ENCODE results near the gene GFRA4.
"Not testable (repeated sequence)": the region's sequence is repeated elsewhere in the genome, so short reads cannot be mapped to it uniquely, and the experiment has no call there.

GFRA4 gene

GRCh38 chr20:3652676-3653596 is 10.3 kb downstream of the GFRA4 start:
- FAIRE-seq: no peak

DNA sequence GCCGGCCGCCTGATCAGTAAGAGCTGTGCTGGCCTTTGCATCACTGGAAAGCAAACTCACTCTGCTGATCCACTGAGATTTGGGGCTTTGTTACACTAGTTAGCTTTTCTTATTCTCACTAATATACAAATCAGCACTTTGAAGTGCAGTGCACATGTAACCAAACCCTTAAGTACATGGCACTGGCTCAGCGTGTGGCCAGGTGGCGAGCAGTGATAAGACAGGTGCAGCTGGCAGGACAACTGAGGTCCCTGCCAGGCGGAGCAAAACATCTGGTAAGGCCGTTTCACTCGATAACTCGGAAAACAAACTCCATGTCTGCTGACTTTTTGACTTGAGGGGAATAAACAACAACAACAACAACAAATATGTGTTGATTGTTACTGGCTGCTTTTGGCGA is 11.0 kb downstream of the GFRA4 start:
- FAIRE-seq: no peak

GRCh38 chr20:3651204-3651962 is 11.8 kb downstream of the GFRA4 start:
- FAIRE-seq: no peak

- FAIRE-seq: no peak
Measured at GRCh38 chr20:3648951-3649350, 14.2 kb downstream of the GFRA4 start.

- no peak for FAIRE-seq
Measured at GRCh38 chr20:3647473-3647872, 15.7 kb downstream of the GFRA4 start.

DNA sequence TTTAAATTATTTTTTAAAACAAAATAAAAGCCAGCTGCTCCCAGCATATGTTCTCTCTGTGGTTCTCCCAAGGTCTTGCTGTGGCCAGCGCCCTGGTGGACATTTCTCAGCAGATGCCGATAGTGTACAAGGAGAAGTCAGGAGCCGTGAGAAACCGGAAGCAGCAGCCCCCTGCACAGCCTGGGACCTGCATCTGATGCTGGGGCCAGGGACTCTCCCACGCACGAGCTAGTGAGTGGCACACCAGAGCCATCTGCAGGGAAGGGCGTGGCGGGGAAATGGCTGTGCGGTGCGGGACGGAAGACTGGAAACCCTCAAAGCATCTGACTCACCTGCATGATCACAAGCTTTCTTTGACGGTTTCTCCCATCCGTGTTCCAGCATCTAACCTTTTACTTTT is 16.5 kb downstream of the GFRA4 start:
- FAIRE-seq: no peak

DNA sequence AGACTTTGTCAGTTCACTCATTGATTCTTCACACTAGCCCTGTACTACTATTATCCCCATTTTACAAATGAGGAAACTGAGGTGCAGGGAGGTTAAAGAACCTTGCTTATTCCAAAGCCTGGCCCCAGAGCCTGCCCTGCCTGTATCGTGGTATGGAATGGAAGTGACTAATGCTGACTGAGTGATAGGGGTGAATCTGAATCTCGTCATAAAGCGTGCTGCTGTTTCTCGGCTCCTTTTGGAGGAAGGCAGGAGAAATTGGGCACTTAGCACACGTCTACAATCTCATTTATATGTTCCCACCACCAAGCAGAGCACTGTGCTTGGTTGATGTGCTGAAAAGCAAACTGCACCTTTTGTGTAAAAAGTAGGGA is 17.1 kb downstream of the GFRA4 start:
- no peak for FAIRE-seq

- no peak for FAIRE-seq
Measured at GRCh38 chr20:3645309-3646066, 17.7 kb downstream of the GFRA4 start.

- no peak for FAIRE-seq
Measured at GRCh38 chr20:3640259-3640658, 22.9 kb downstream of the GFRA4 start.

DNA sequence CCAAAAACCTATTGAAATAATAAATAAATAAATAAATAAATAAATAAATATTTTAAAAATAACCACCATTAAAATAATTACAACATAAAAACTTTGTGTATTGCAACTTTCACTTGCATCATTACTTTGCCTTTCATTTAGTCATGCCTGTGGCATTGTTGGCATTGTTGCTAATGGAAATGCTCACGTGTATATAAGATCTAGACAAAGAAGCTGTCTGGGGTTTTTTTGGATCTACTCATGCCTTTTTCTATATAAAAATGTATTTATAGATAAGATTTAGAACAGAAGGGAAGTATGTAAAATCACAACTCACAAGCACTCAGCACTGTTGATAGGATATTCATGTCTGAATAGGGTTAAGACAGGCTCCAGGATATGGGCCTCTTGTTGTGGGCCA is 27.9 kb downstream of the GFRA4 start:
- no peak for FAIRE-seq

DNA sequence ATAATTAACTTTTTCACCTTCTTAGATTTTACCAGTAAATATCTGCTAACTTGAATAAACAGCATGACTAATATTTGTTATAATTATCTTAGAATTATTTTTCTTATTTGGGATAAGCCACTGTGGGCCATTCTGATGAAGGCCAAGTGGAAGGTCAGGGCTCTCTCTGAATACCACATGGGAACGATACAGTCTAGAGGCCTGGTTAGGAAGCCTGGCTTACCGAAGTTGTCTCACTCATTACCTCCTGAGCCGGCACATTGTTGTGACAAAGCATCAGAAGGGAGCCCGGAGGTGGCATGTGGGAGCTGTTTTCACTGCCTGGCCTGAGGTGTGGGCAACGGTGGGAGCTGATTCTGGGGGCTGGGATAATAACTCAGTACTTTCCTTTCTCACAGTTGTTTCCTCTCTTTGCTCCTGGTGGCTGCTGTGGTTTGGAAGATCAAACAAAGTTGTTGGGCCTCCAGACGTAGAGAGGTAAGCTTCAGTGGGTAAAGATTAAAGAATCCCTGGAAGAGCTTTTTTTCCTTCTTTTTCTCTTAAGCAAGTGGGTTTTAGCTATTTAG is 29.2 kb downstream of the GFRA4 start:
- no peak for FAIRE-seq

- FAIRE-seq: no peak
Measured at GRCh38 chr20:3632311-3633004, 30.7 kb downstream of the GFRA4 start.

GRCh38 chr20:3631534-3631933 is 31.7 kb downstream of the GFRA4 start:
- FAIRE-seq: no peak

DNA sequence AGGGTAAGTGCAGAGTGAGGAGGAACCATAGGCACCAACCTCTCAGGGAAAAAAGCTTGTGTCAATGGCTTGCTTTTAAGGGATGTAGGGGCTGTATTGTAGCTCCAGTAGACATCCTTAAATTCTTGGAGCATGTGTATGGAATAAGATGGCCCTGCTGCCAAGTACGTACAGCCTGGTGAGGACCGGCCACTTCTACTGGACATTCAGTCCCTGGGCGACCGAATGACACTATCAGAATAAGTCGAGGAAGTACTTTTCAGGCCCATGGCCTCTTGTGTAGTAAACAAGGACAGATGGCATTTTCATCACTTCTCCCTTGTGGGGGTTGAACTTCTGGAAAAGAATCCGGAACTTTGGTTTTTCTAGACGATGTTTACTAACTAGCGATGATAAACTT is 32.8 kb downstream of the GFRA4 start:
- FAIRE-seq: no peak

- no peak for FAIRE-seq
Measured at GRCh38 chr20:3629893-3630292, 33.3 kb downstream of the GFRA4 start.

DNA sequence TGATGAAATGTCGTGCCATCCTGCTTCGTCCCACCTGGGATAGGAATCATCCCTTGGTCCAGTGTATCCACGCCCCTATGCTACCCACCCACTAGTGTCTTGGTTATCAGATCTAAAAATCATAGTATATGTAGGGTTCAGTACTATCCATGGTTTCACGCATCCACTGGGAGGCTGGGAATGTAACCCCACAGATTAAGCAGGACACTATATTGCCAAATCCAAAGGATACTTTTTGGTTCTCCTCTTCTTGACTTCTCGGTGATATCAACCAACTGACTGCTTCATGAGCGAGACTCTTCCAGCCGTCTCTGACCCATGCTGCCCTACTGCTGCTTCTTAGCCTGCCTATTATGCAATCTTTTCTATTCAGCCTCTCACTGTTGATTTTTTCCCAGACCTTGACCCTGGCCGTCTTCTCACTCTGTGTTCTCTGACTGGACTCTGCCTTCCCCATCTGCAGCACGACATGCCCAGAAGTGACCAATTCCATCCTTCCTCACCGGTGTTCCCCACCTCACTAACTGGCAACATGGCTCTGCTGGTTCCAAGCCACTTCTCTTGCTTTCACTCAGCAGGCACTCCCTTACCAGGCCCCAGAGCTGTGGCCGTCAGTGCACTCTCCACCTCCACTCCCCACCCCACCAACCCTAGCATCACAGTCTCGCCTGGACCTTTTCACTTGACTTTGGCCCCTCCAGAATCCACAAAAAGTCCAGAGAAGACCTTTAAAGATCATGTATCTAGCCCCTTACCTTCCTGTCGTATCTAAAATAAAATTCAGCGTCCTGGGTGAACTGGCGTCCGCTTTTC is 34.5 kb downstream of the GFRA4 start:
- no peak for FAIRE-seq

GRCh38 chr20:3627476-3627875 is 35.7 kb downstream of the GFRA4 start:
- no peak for FAIRE-seq

DNA sequence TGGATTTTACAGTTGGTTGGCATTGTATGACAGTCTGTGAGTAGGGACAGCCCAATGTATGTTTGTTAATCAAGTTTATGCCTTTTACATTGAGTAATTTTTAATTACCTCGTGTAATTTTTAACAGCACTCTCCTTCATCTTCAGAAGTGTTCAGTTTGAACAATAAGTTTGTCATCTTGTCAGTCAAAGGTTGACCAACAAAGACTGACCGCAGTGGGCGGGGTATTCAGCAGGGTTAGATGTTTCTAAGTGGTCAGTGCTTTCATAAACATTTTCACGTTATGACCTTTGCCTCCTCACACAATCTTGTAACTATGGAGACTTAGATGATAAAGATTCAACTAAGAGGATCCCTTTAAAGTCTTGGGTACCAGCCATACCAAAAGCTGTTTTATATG is 40.8 kb downstream of the GFRA4 start:
- FAIRE-seq: no peak

- no peak for FAIRE-seq
Measured at GRCh38 chr20:3621111-3621510, 42.1 kb downstream of the GFRA4 start.

- no peak for FAIRE-seq
Measured at GRCh38 chr20:3616250-3616649, 46.9 kb downstream of the GFRA4 start.

GRCh38 chr20:3615171-3615840 is 47.9 kb downstream of the GFRA4 start:
- not testable (repeated sequence) for FAIRE-seq
